B cell (primary cell): Measurements from ENCODE around the gene RIT2.

ENCODE experiments used
- CTCF ChIP-seq: fragments of 200-600 bp; IDR thresholded peaks from one replicate; pipeline ENCODE4 v1.8.0; 2022; ENCODE audit warnings: antibody characterized with exemption, mild to moderate bottlenecking
- EZH2 ChIP-seq: IDR thresholded peaks from 2 replicates; pipeline ENCODE4 v1.6.1; 2012; ENCODE audit warnings: borderline replicate concordance, low read depth, mild to moderate bottlenecking, moderate library complexity, low read length; ENCODE audit not compliant: insufficient read depth, poor library complexity, severe bottlenecking

- TF ChIP-seq CTCF (no peak), EZH2 (no peak)
Measured at GRCh38 chr18:42977982-42978637, 137.4 kb downstream of the RIT2 start.
